HG02870 (cell line): Measurements from ENCODE around the gene TXLNB.

Experiments
- ATAC-seq: cut with Tn5 transposase; IDR thresholded peaks from one replicate; pipeline ENCODE4 v1.9.1; 2021; ENCODE audit warnings: mild to moderate bottlenecking, moderate library complexity; ENCODE audit not compliant: unreplicated experiment

The TXLNB gene

GRCh38 chr6:139291813-139292619 is at the start of gene TXLNB:
TXLNB (minus strand) TSS chr6:139291998; CDS start chr6:139288899, 3,099 bp downstream.
- ATAC-seq = peak; percentile 70

GRCh38 chr6:139341060-139341459 is 49.3 kb upstream of the TXLNB start:
- no peak for ATAC-seq

- ATAC-seq = no peak
These were observed 47.0 kb upstream of the TXLNB start for GRCh38 chr6:139338795-139339194.

GRCh38 chr6:139337830-139338229 is 46.0 kb upstream of the TXLNB start:
- no peak for ATAC-seq

- ATAC-seq = no peak
These were observed 45.2 kb upstream of the TXLNB start for GRCh38 chr6:139337001-139337400.

GRCh38 chr6:139336488-139336887 is 44.7 kb upstream of the TXLNB start:
- ATAC-seq = no peak

GRCh38 chr6:139335447-139336210 is 43.8 kb upstream of the TXLNB start:
- ATAC-seq = no peak

GRCh38 chr6:139334806-139335446 is 43.1 kb upstream of the TXLNB start:
- no peak for ATAC-seq

GRCh38 chr6:139330826-139331500 is 39.2 kb upstream of the TXLNB start:
- ATAC-seq = no peak

GRCh38 chr6:139330306-139330705 is 38.5 kb upstream of the TXLNB start:
- no peak for ATAC-seq

GRCh38 chr6:139329224-139329623 is 37.4 kb upstream of the TXLNB start:
- no peak for ATAC-seq

- peak; percentile 59 for ATAC-seq
These were observed 35.2 kb upstream of the TXLNB start for GRCh38 chr6:139327038-139327437.

- ATAC-seq = no peak
These were observed 33.9 kb upstream of the TXLNB start for GRCh38 chr6:139325686-139326085.

GRCh38 chr6:139325125-139325524 is 33.3 kb upstream of the TXLNB start:
- peak; percentile 31 for ATAC-seq

GRCh38 chr6:139324301-139324555 is 32.4 kb upstream of the TXLNB start:
- no peak for ATAC-seq

GRCh38 chr6:139323511-139324300 is 31.9 kb upstream of the TXLNB start:
- ATAC-seq = peak; percentile 40

GRCh38 chr6:139320081-139320480 is 28.3 kb upstream of the TXLNB start:
- ATAC-seq = no peak

- no peak for ATAC-seq
These were observed 25.0 kb upstream of the TXLNB start for GRCh38 chr6:139316622-139317317.

- no peak for ATAC-seq
These were observed 22.2 kb upstream of the TXLNB start for GRCh38 chr6:139313784-139314545.
